Measurements from ENCODE around the gene SPATA45. TPM values are rescaled to one million over a fixed set of nuclear protein-coding genes. Genes with fewer than 3 reads are reported as not detected.

The SPATA45 gene
- total and polyA plus RNA-seq, 4 donors, result not detected

DNA sequence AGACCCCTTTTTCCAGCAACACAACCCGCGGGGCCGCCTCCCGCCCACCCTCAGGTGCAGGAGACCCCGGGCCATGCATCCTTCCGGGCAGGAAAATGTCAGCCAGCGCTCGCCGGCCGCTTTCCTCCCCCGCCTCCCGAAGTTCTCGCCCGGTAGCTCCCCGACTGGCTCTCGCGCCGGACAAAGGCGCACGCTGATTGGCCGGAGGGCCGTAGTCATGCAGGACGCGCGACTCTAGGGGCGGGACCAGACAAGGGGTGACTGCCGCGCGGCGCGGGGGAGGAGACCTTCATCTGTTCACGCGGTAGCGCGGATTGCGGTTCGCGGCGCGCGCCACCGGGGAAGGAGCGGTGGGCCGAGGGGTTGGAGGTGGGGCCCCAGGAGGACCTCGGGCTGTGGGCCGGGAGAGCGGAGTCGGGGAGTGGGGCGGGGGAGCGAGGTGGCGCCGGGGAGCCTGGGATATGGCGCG is 10.6 kb upstream of the SPATA45 start, which contains the start of gene FLVCR1:
FLVCR1 (plus strand) TSS at position 284 of the 469 bp plus-strand sequence; CDS start at position 462, 178 bp downstream.
- DNase-seq (peak; percentile 97 to 98 (median 98)), ATAC-seq (ENCODE audit: insufficient read depth, low FRiP score) (peak; percentile 99)
- peaks cover 0 to 9% (median 4%) of the 10 kb centered on the region in 4 donors for H3K36me3 ChIP-seq (ENCODE audit: control insufficient read depth in 4 of 4, insufficient read depth in 4 of 4, low read length in 4 of 4)
- H3K9me3 ChIP-seq (ENCODE audit: control insufficient read depth in 4 of 4, insufficient read depth in 3 of 4, low read length in 3 of 4), result no peaks in the 10 kb centered on the region
- H3K9ac ChIP-seq (ENCODE audit: insufficient read depth in 1 of 2, low read length in 2 of 2), result peak within 1 kb of the TSS; percentile 66 to 96
- no peaks in the 10 kb centered on the region for H3K27me3 ChIP-seq (ENCODE audit: control insufficient read depth in 3 of 3, insufficient read depth in 3 of 3, low read length in 2 of 3)
- WGBS, 2 donors, result 0% methylated on average over 49 to 54 of the region's 54 CpGs
- H3K4me3 ChIP-seq, result peak within 1 kb of the TSS; percentile 90
- no peak for TF ChIP-seq CTCF (IDR thresholded peaks at IDR 0.05; ENCODE audit: control extremely low read depth, extremely low read depth)
- H3K27ac ChIP-seq (ENCODE audit: low read depth in 1 of 2, low read length in 1 of 2), result peak within 1 kb of the TSS; percentile 88
- H3K4me1 ChIP-seq (ENCODE audit: control insufficient read depth in 5 of 5, insufficient read depth in 5 of 5, low read length in 5 of 5), result peaks cover 0 to 12% (median 9%) of the 10 kb centered on the region in 5 donors

- H3K4me1 ChIP-seq (ENCODE audit: control insufficient read depth in 5 of 5, insufficient read depth in 5 of 5, low read length in 5 of 5), result peaks cover 0 to 12% (median 9%) of the 10 kb centered on the region in 5 donors
- no peak for ATAC-seq (ENCODE audit: insufficient read depth, low FRiP score)
- no peak for DNase-seq
- H3K27ac ChIP-seq (ENCODE audit: low read depth in 1 of 2, low read length in 1 of 2), result no peak overlapping the region
- TF ChIP-seq CTCF (IDR thresholded peaks at IDR 0.05; ENCODE audit: control extremely low read depth, extremely low read depth), result no peak
- H3K36me3 ChIP-seq (ENCODE audit: control insufficient read depth in 4 of 4, insufficient read depth in 4 of 4, low read length in 4 of 4), result peaks cover 0 to 5% (median 1%) of the 10 kb centered on the region in 4 donors
- no peaks in the 10 kb centered on the region for H3K9me3 ChIP-seq (ENCODE audit: control insufficient read depth in 4 of 4, insufficient read depth in 3 of 4, low read length in 3 of 4)
- no peaks in the 10 kb centered on the region for H3K27me3 ChIP-seq (ENCODE audit: control insufficient read depth in 3 of 3, insufficient read depth in 3 of 3, low read length in 2 of 3)
- 92% methylated on average over 16 of the region's 16 CpGs for WGBS, 2 donors
- H3K9ac ChIP-seq (ENCODE audit: insufficient read depth in 1 of 2, low read length in 2 of 2), result no peak overlapping the region
- no peak overlapping the region for H3K4me3 ChIP-seq
Observed at GRCh38 chr1:212856755-212857154, 9.3 kb upstream of the SPATA45 start.

DNA sequence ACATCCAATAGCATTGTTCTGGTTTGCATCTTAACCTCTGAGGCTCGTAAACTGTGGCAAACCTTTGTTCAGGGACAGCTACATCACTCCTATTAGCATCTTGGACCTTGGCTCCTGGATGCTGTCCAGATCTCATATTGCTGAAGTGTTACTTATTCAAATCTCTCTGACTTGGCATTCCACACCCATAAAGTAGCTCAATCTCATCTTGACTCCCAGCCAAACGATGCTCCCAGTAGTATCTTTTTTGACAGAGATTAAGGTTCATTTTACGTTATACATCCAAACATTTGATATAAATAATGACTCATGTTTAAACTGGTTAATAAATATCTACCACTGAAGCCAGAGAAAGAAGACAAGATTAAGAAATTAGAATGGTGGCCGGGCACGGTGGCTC is 6.2 kb upstream of the SPATA45 start:
- ATAC-seq (ENCODE audit: insufficient read depth, low FRiP score), result no peak
- Histone ChIP-seq H3K9ac (ENCODE audit: insufficient read depth in 1 of 2, low read length in 2 of 2) (no peak overlapping the region), H3K4me1 (ENCODE audit: control insufficient read depth in 5 of 5, insufficient read depth in 5 of 5, low read length in 5 of 5) (peaks cover 0 to 5% (median 0%) of the 10 kb centered on the region in 5 donors), H3K4me3 (no peak overlapping the region), H3K27me3 (ENCODE audit: control insufficient read depth in 3 of 3, insufficient read depth in 3 of 3, low read length in 2 of 3) (no peaks in the 10 kb centered on the region), H3K9me3 (ENCODE audit: control insufficient read depth in 4 of 4, insufficient read depth in 3 of 4, low read length in 3 of 4) (no peaks in the 10 kb centered on the region), H3K36me3 (ENCODE audit: control insufficient read depth in 4 of 4, insufficient read depth in 4 of 4, low read length in 4 of 4) (peaks cover 0 to 2% (median 0%) of the 10 kb centered on the region in 4 donors), H3K27ac (ENCODE audit: low read depth in 1 of 2, low read length in 1 of 2) (no peak overlapping the region)
- no peak for DNase-seq
- TF ChIP-seq CTCF (IDR thresholded peaks at IDR 0.05; ENCODE audit: control extremely low read depth, extremely low read depth), result no peak
- WGBS, 2 donors, result 93 to 97% methylated on average over 5 of the region's 5 CpGs

All from lung (tissue), 12 donors.